ENCODE measurements around the gene UQCRFS1.

DNA sequence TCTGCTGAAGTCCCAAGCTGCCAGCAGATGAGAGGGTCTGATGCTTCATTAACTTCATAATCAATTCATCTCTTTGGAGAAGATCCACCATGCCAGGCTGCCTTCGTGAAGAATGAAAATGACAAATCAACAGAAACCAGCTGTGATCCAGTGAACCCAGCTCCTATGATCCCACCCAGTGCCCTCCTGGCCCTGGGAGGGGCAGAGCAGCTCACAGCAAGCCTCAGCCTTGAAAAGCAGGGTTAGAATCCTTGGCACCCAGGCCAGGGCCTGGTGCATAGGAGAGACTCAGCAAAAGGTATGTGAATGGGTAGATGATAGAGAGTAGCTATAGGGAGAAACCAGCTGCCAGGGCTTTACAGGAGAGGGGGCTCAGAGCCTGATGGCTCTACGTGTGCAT lies 43.6 kb upstream of the UQCRFS1 start:
- TF ChIP-seq CTCF (IDR thresholded peaks at IDR 0.05) = no peak
- no peak for TF ChIP-seq POLR2A (IDR thresholded peaks at IDR 0.05)
- TF ChIP-seq POLR2AphosphoS5 (IDR thresholded peaks at IDR 0.05) = no peak

All from prostate gland (tissue), 2 donors.